ENCODE results near the gene DUSP19.
A peak's percentile ranks its signal among the peaks of the same experiment; 100 is the strongest.

The DUSP19 gene

GRCh38 chr2:183088061-183088460 is 9.5 kb downstream of the DUSP19 start:
- H3K9ac ChIP-seq (ENCODE audit: low read depth, low read length): no peak overlapping the region
- H3K36me3 ChIP-seq (ENCODE audit: insufficient read depth, low read length): no peaks in the 10 kb centered on the region

GRCh38 chr2:183089192-183089851 is 10.8 kb downstream of the DUSP19 start:
- H3K36me3 ChIP-seq (ENCODE audit: insufficient read depth, low read length): no peaks in the 10 kb centered on the region
- H3K9me3 ChIP-seq (ENCODE audit: control insufficient read depth, insufficient read depth, low read length): no peaks in the 10 kb centered on the region
- no peak overlapping the region for H3K9ac ChIP-seq (ENCODE audit: low read depth, low read length)
- no peaks in the 10 kb centered on the region for H3K4me1 ChIP-seq (ENCODE audit: insufficient read depth, low read length)

More at GRCh38 chr2:183088061-183088460, 9.5 kb downstream of the DUSP19 start:
- Histone ChIP-seq H3K4me1 (ENCODE audit: insufficient read depth, low read length) (no peaks in the 10 kb centered on the region), H3K9me3 (ENCODE audit: control insufficient read depth, insufficient read depth, low read length) (no peaks in the 10 kb centered on the region)

GRCh38 chr2:183091318-183091953 is 12.9 kb downstream of the DUSP19 start:
- no peaks in the 10 kb centered on the region for H3K9me3 ChIP-seq (ENCODE audit: control insufficient read depth, insufficient read depth, low read length)
- no peaks in the 10 kb centered on the region for H3K36me3 ChIP-seq (ENCODE audit: insufficient read depth, low read length)
- no peaks in the 10 kb centered on the region for H3K4me1 ChIP-seq (ENCODE audit: insufficient read depth, low read length)
- H3K9ac ChIP-seq (ENCODE audit: low read depth, low read length): no peak overlapping the region

GRCh38 chr2:183091954-183092345 is 13.4 kb downstream of the DUSP19 start:
- Histone ChIP-seq H3K9ac (ENCODE audit: low read depth, low read length) (no peak overlapping the region), H3K9me3 (ENCODE audit: control insufficient read depth, insufficient read depth, low read length) (no peaks in the 10 kb centered on the region), H3K4me1 (ENCODE audit: insufficient read depth, low read length) (no peaks in the 10 kb centered on the region), H3K36me3 (ENCODE audit: insufficient read depth, low read length) (no peaks in the 10 kb centered on the region)

GRCh38 chr2:183093857-183094657 is 15.5 kb downstream of the DUSP19 start:
- Histone ChIP-seq H3K36me3 (ENCODE audit: insufficient read depth, low read length) (no peaks in the 10 kb centered on the region), H3K9me3 (ENCODE audit: control insufficient read depth, insufficient read depth, low read length) (no peaks in the 10 kb centered on the region), H3K4me1 (ENCODE audit: insufficient read depth, low read length) (no peaks in the 10 kb centered on the region), H3K9ac (ENCODE audit: low read depth, low read length) (no peak overlapping the region)

- no peak overlapping the region for H3K9ac ChIP-seq (ENCODE audit: low read depth, low read length)
- H3K4me1 ChIP-seq (ENCODE audit: insufficient read depth, low read length): no peaks in the 10 kb centered on the region
- no peaks in the 10 kb centered on the region for H3K36me3 ChIP-seq (ENCODE audit: insufficient read depth, low read length)
- no peaks in the 10 kb centered on the region for H3K9me3 ChIP-seq (ENCODE audit: control insufficient read depth, insufficient read depth, low read length)
These were observed 27.0 kb downstream of the DUSP19 start for GRCh38 chr2:183105402-183106134.

- no peaks in the 10 kb centered on the region for H3K9me3 ChIP-seq (ENCODE audit: control insufficient read depth, insufficient read depth, low read length)
- H3K36me3 ChIP-seq (ENCODE audit: insufficient read depth, low read length): no peaks in the 10 kb centered on the region
- no peaks in the 10 kb centered on the region for H3K4me1 ChIP-seq (ENCODE audit: insufficient read depth, low read length)
- no peak overlapping the region for H3K9ac ChIP-seq (ENCODE audit: low read depth, low read length)
These were observed 34.0 kb downstream of the DUSP19 start for GRCh38 chr2:183112577-183112976.

- no peaks in the 10 kb centered on the region for H3K36me3 ChIP-seq (ENCODE audit: insufficient read depth, low read length)
These were observed 35.1 kb downstream of the DUSP19 start for GRCh38 chr2:183113630-183114029.

GRCh38 chr2:183117226-183117625 is 38.7 kb downstream of the DUSP19 start:
- Histone ChIP-seq H3K9ac (ENCODE audit: low read depth, low read length) (no peak overlapping the region), H3K4me1 (ENCODE audit: insufficient read depth, low read length) (no peaks in the 10 kb centered on the region), H3K9me3 (ENCODE audit: control insufficient read depth, insufficient read depth, low read length) (no peaks in the 10 kb centered on the region), H3K36me3 (ENCODE audit: insufficient read depth, low read length) (no peaks in the 10 kb centered on the region)

More at GRCh38 chr2:183113630-183114029, 35.1 kb downstream of the DUSP19 start:
- Histone ChIP-seq H3K9ac (ENCODE audit: low read depth, low read length) (no peak overlapping the region), H3K4me1 (ENCODE audit: insufficient read depth, low read length) (no peaks in the 10 kb centered on the region), H3K9me3 (ENCODE audit: control insufficient read depth, insufficient read depth, low read length) (no peaks in the 10 kb centered on the region)

- Histone ChIP-seq H3K36me3 (ENCODE audit: insufficient read depth, low read length) (no peaks in the 10 kb centered on the region), H3K9me3 (ENCODE audit: control insufficient read depth, insufficient read depth, low read length) (no peaks in the 10 kb centered on the region), H3K4me1 (ENCODE audit: insufficient read depth, low read length) (no peaks in the 10 kb centered on the region), H3K9ac (ENCODE audit: low read depth, low read length) (peak overlapping the region; percentile 83)
These were observed 44.8 kb downstream of the DUSP19 start for GRCh38 chr2:183123117-183123958.

GRCh38 chr2:183123959-183124221 is 45.3 kb downstream of the DUSP19 start:
- no peaks in the 10 kb centered on the region for H3K4me1 ChIP-seq (ENCODE audit: insufficient read depth, low read length)

GRCh38 chr2:183124222-183124956 is 45.8 kb downstream of the DUSP19 start, which contains the start of gene NUP35:
Gene NUP35, plus strand, starts transcription at chr2:183124443. Its CDS starts 15 bp downstream, at chr2:183124458.
- Histone ChIP-seq H3K9me3 (ENCODE audit: control insufficient read depth, insufficient read depth, low read length) (no peaks in the 10 kb centered on the region), H3K4me1 (ENCODE audit: insufficient read depth, low read length) (no peaks in the 10 kb centered on the region), H3K36me3 (ENCODE audit: insufficient read depth, low read length) (no peaks in the 10 kb centered on the region), H3K9ac (ENCODE audit: low read depth, low read length) (peak within 1 kb of the TSS; percentile 83)

More at GRCh38 chr2:183123959-183124221, 45.3 kb downstream of the DUSP19 start:
- no peaks in the 10 kb centered on the region for H3K9me3 ChIP-seq (ENCODE audit: control insufficient read depth, insufficient read depth, low read length)
- peak overlapping the region; percentile 83 for H3K9ac ChIP-seq (ENCODE audit: low read depth, low read length)
- no peaks in the 10 kb centered on the region for H3K36me3 ChIP-seq (ENCODE audit: insufficient read depth, low read length)

GRCh38 chr2:183124957-183125255 is 46.4 kb downstream of the DUSP19 start:
- Histone ChIP-seq H3K9ac (ENCODE audit: low read depth, low read length) (peak overlapping the region; percentile 83), H3K4me1 (ENCODE audit: insufficient read depth, low read length) (no peaks in the 10 kb centered on the region), H3K9me3 (ENCODE audit: control insufficient read depth, insufficient read depth, low read length) (no peaks in the 10 kb centered on the region), H3K36me3 (ENCODE audit: insufficient read depth, low read length) (no peaks in the 10 kb centered on the region)

All from ES-I3 (cell line).